ENCODE data around the gene CAPN5.

CAPN5 gene

GRCh38 chr11:77117492-77117891 is 50.7 kb downstream of the CAPN5 start:
- no peak for DNase-seq (ENCODE audit: low read depth, low spot score)

- DNase-seq (ENCODE audit: low read depth, low spot score): no peak
Observed at GRCh38 chr11:77118086-77118485, 51.3 kb downstream of the CAPN5 start.

DNA sequence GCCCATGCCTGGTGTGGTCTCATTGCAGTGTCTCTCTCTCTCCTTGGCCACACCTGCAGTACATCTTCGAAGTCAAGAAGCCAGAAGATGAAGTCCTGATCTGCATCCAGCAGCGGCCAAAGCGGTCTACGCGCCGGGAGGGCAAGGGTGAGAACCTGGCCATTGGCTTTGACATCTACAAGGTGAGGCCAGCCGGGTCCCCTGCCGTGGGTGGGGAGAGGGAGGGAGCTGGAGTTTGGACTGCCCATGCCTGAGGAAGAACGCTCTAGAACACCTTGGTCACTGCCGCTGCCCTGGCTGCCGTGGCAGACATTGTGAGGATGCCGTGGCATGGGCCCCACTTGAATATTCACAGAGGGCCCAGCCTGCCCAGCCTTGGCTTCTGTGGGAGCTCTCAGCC is 52.2 kb downstream of the CAPN5 start:
- no peak for DNase-seq (ENCODE audit: low read depth, low spot score)

DNA sequence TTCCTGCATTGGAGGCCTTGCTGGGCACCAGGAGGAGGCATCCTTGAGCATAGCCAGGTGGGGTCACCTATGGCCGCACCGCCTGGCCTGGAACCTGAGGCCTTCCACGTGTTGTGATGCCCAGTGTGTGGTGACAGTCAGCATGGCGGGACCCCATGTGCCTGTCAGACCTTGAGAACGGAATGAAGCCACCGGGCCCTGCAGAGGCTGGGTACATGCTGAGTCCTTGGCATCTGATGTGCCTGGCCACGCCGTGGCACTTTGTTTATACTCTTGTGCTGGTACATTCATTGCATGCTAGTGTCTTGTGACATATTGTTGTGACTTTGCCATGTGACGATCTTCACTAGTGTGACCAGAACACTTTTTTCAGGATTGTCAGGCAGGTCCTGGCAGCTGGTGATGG is 52.8 kb downstream of the CAPN5 start:
- no peak for DNase-seq (ENCODE audit: low read depth, low spot score)

GRCh38 chr11:77120571-77120970 is 53.8 kb downstream of the CAPN5 start:
- DNase-seq (ENCODE audit: low read depth, low spot score): no peak

- DNase-seq (ENCODE audit: low read depth, low spot score): no peak
Observed at GRCh38 chr11:77121096-77121640, 54.4 kb downstream of the CAPN5 start.

GRCh38 chr11:77121876-77122575 is 55.3 kb downstream of the CAPN5 start:
- no peak for DNase-seq (ENCODE audit: low read depth, low spot score)

- no peak for DNase-seq (ENCODE audit: low read depth, low spot score)
Observed at GRCh38 chr11:77122576-77123212, 55.9 kb downstream of the CAPN5 start.

DNA sequence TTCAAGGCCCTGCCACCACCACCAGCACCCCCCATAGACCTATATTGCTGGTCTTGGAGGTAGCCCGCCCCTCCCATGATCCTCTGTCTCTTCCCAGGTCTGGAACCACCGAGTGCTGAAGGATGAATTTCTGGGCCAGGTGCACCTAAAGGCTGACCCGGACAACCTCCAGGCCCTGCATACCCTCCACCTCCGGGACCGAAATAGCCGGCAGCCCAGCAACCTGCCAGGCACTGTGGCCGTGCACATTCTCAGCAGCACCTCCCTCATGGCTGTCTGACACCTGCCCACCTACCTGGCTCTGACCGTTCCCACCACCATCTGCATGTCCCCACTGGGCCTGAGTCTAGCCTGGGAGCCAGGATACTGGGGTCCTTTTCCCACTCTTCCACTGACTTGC is 56.8 kb downstream of the CAPN5 start:
- no peak for DNase-seq (ENCODE audit: low read depth, low spot score)

DNA sequence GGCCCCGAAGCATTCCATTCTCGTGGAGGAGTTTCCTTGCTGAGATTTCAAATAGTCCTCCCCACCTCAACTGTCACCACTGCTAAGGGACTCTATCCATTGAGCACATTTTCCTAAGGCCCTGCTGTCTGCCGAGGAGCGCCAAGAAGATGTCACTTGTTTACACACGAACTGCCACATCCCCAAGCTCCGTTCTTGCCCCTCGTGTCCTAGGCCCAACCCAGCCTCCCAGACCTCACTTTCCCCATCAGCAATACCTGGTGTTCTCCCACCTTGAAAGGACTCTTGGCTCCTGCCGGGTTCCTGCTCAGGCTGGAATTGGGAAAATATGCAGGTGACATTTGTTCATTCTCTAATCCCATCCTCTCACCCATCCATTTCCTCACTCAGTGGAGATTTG is 57.3 kb downstream of the CAPN5 start:
- DNase-seq (ENCODE audit: low read depth, low spot score): no peak

GRCh38 chr11:77124488-77124887 is 57.7 kb downstream of the CAPN5 start:
- no peak for DNase-seq (ENCODE audit: low read depth, low spot score)

- DNase-seq (ENCODE audit: low read depth, low spot score): no peak
Observed at GRCh38 chr11:77125191-77125590, 58.4 kb downstream of the CAPN5 start.

GRCh38 chr11:77125695-77126094 is 58.9 kb downstream of the CAPN5 start:
- DNase-seq (ENCODE audit: low read depth, low spot score): no peak

GRCh38 chr11:77126156-77126775 is 59.5 kb downstream of the CAPN5 start:
- DNase-seq (ENCODE audit: low read depth, low spot score): no peak

- DNase-seq (ENCODE audit: low read depth, low spot score): no peak
Observed at GRCh38 chr11:77126861-77127234, 60.1 kb downstream of the CAPN5 start.

DNA sequence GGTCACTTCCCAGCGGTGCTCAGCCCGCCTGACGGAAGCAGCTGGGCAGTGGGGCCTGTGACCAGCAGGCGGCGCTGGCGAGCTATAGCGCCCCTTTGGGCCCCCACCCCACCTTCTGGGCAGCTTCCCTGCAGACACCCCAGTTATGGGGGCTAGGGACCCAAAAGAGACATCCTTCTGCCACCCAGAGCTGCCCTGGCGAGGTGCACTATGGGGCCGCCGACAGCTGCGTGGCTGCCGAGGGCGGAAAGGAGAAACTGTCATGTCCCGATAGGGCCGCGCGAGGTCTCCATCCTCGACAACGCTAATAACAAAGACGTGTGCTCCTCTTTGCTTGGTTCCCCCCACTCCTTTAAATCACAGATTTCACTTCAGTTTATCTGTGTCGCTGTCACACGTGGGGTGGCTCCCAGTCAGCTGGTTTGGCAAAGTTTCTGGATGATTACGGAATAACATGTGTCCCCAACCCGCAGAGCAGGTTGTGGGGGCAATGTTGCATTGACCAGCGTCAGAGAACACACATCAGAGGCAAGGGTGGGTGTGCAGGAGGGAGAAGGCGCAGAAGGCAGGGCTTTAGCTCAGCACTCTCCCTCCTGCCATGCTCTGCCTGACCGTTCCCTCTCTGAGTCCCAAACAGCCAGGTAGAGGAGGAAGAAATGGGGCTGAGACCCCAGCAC is 60.6 kb downstream of the CAPN5 start:
- no peak for DNase-seq (ENCODE audit: low read depth, low spot score)

DNA sequence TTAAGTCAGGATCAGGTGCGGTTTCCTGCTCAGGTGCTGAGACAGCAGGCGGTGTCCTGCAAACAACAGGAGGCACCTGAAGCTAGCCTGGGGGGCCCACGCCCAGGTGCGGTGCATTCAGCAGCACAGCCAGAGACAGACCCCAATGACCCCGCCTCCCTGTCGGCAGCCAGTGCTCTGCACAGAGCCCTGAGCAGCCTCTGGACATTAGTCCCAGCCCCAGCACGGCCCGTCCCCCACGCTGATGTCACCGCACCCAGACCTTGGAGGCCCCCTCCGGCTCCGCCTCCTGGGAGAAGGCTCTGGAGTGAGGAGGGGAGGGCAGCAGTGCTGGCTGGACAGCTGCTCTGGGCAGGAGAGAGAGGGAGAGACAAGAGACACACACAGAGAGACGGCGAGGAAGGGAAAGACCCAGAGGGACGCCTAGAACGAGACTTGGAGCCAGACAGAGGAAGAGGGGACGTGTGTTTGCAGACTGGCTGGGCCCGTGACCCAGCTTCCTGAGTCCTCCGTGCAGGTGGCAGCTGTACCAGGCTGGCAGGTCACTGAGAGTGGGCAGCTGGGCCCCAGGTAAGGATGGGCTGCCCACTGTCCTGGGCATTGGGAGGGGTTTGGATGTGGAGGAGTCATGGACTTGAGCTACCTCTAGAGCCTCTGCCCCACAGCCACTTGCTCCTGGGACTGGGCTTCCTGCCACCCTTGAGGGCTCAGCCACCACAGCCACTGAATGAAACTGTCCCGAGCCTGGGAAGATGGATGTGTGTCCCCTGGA is 61.3 kb downstream of the CAPN5 start, which contains the start of gene MYO7A:
MYO7A (plus strand) TSS at position 327 of the 772 bp plus-strand sequence. CDS start 2,389 bp downstream, outside the sequence.
- no peak for DNase-seq (ENCODE audit: low read depth, low spot score)

GRCh38 chr11:77129069-77129841 is 62.5 kb downstream of the CAPN5 start:
- DNase-seq (ENCODE audit: low read depth, low spot score): no peak

DNA sequence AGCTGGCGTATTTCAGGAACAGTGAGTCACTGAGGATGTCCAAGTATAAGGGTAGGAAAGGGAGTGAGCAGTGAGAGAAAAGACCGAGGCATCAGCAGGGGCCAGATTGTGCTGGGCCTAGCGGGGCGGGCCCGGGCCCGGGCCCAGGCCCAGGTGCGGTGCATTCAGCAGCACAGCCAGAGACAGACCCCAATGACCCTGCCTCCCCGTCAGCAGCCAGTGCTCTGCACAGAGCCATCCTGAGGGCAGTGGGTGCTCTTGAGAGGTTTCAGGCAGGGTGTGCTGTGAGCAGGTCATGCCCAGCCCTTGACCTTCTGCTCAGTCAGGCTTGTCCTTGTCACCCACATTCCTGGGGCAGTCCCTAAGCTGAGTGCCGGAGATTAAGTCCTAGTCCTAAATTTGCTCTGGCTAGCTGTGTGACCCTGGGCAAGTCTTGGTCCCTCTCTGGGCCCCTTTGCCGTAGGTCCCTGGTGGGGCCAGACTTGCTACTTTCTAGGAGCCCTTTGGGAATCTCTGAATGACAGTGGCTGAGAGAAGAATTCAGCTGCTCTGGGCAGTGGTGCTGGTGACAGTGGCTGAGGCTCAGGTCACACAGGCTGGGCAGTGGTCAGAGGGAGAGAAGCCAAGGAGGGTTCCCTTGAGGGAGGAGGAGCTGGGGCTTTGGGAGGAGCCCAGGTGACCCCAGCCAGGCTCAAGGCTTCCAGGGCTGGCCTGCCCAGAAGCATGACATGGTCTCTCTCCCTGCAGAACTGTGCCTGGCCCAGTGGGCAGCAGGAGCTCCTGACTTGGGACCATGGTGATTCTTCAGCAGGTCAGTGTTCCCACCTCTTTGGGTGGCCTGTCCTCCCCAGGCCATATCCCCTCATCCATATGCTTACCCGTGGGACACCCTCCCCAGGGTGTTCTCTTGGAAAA is 63.3 kb downstream of the CAPN5 start:
- DNase-seq (ENCODE audit: low read depth, low spot score): no peak

Measured in brain pericyte (primary cell).